BE2C (cell line): ENCODE data around the gene OGDHL.

Experiments used
- DNase-seq: peaks from one replicate; pipeline ENCODE4 v3.0.0-alpha.2; 2020
- H3K27me3 ChIP-seq: fragments of 250-450 bp; sonication (Bioruptor Pico); 2 replicates; pipeline ENCODE4 v1.5.1; 2020; ENCODE audit warnings: mild to moderate bottlenecking
- H3K36me3 ChIP-seq: fragments of 250-450 bp; sonication (Bioruptor Pico); 2 replicates; pipeline ENCODE4 v1.5.1; 2020; ENCODE audit warnings: mild to moderate bottlenecking
- H3K4me1 ChIP-seq: fragments of 250-450 bp; sonication (Bioruptor Pico); 2 replicates; pipeline ENCODE4 v1.5.1; 2020
- H3K4me3 ChIP-seq: 2 replicates; pipeline ENCODE4 v1.5.1; 2011; ENCODE audit warnings: low read depth, low read length
- H3K9me3 ChIP-seq: fragments of 250-450 bp; sonication (Bioruptor Pico); 2 replicates; pipeline ENCODE4 v1.5.1; 2020
- CTCF ChIP-seq: IDR thresholded peaks from 2 replicates; pipeline ENCODE4 v1.5.1; 2012; ENCODE audit warnings: mild to moderate bottlenecking, low read depth, low read length

OGDHL gene

GRCh38 chr10:49744091-49744685 lies 17.9 kb downstream of the OGDHL start:
- TF ChIP-seq CTCF = no peak
- no peak for DNase-seq
- no peaks in the 10 kb centered on the region for H3K4me1 ChIP-seq
- H3K9me3 ChIP-seq = no peaks in the 10 kb centered on the region
- no peaks in the 10 kb centered on the region for H3K27me3 ChIP-seq
- H3K4me3 ChIP-seq = no peak overlapping the region
- peaks cover 78% of the 10 kb centered on the region for H3K36me3 ChIP-seq

- no peaks in the 10 kb centered on the region for H3K9me3 ChIP-seq
- no peak for TF ChIP-seq CTCF
- H3K4me1 ChIP-seq = no peaks in the 10 kb centered on the region
- DNase-seq = no peak
- no peaks in the 10 kb centered on the region for H3K27me3 ChIP-seq
- H3K36me3 ChIP-seq = peaks cover 78% of the 10 kb centered on the region
- no peak overlapping the region for H3K4me3 ChIP-seq
Observed at GRCh38 chr10:49743464-49744075, 18.6 kb downstream of the OGDHL start.

- Histone ChIP-seq H3K4me3 (no peak overlapping the region), H3K27me3 (no peaks in the 10 kb centered on the region), H3K4me1 (no peaks in the 10 kb centered on the region), H3K36me3 (peaks cover 77% of the 10 kb centered on the region), H3K9me3 (no peaks in the 10 kb centered on the region)
- no peak for TF ChIP-seq CTCF
- no peak for DNase-seq
Observed at GRCh38 chr10:49742683-49743463, 19.2 kb downstream of the OGDHL start.

GRCh38 chr10:49741108-49741995 lies 20.8 kb downstream of the OGDHL start:
- Histone ChIP-seq H3K36me3 (peaks cover 78% of the 10 kb centered on the region), H3K4me3 (no peak overlapping the region), H3K9me3 (no peaks in the 10 kb centered on the region), H3K4me1 (no peaks in the 10 kb centered on the region), H3K27me3 (no peaks in the 10 kb centered on the region)
- TF ChIP-seq CTCF = no peak
- DNase-seq = no peak

- Histone ChIP-seq H3K36me3 (peaks cover 78% of the 10 kb centered on the region), H3K9me3 (no peaks in the 10 kb centered on the region), H3K4me1 (no peaks in the 10 kb centered on the region), H3K4me3 (no peak overlapping the region), H3K27me3 (no peaks in the 10 kb centered on the region)
- DNase-seq = no peak
- no peak for TF ChIP-seq CTCF
Observed at GRCh38 chr10:49740346-49741107, 21.6 kb downstream of the OGDHL start.
